ENCODE data around the gene ATP1B2.

ATP1B2 gene

GRCh38 chr17:7703584-7704479, 53.1 kb downstream of the ATP1B2 start:
- in situ Hi-C loops (cut with HindIII; ENCODE audit: low sequenced_read_pairs): no loop called here

DNA sequence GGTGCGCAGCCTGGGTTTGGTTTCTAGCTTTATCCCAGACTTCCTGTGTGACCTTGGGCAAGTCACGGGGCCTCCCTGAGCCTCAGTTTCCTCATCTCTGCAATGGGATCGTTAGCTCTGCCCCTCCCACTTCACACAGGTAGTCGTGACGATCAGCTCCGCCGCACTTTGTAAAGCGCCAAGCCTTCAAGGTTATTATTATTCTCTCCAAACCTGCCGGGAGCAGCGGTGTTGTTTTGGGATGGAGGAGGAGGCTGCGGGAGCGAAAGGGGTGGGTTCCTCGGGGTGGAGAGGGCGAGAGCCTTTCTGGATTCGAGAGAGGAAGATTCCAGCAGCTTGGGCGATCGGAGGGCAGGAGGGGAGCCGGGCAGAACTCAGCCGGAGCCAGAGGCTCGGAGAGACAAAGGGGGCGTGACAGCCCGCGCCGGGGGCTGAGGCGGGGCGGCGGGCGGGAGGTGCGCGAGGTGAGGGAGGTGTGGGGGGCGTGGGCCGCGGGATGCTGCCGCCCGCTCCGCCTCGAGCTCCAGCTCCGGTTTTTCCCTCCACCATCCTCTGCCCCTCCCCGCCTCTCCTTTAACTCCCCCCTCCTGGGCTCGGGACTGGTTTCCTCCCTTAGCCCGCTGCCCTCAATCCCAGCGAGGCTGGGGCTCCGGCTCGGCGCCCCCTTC, 54.0 kb downstream of the ATP1B2 start, which contains the start of gene EFNB3:
Gene EFNB3, plus strand, starts transcription at position 602 of the 668 bp plus-strand sequence. CDS start 397 bp downstream, outside the sequence.
- TF ChIP-seq CTCF (IDR thresholded peaks at IDR 0.05; ENCODE audit: low read depth, low read length): no peak
- in situ Hi-C loops (cut with HindIII; ENCODE audit: low sequenced_read_pairs): no loop called here
- H3K4me3 ChIP-seq (ENCODE audit: low read depth, low read length): peak within 1 kb of the TSS; percentile 33
- peak; percentile 13 for DNase-seq (ENCODE audit: low read depth, low spot score)

More at GRCh38 chr17:7703584-7704479, 53.1 kb downstream of the ATP1B2 start:
- no peak overlapping the region for H3K4me3 ChIP-seq (ENCODE audit: low read depth, low read length)
- TF ChIP-seq CTCF (IDR thresholded peaks at IDR 0.05; ENCODE audit: low read depth, low read length): no peak
- DNase-seq (ENCODE audit: low read depth, low spot score): peak; percentile 56

DNA sequence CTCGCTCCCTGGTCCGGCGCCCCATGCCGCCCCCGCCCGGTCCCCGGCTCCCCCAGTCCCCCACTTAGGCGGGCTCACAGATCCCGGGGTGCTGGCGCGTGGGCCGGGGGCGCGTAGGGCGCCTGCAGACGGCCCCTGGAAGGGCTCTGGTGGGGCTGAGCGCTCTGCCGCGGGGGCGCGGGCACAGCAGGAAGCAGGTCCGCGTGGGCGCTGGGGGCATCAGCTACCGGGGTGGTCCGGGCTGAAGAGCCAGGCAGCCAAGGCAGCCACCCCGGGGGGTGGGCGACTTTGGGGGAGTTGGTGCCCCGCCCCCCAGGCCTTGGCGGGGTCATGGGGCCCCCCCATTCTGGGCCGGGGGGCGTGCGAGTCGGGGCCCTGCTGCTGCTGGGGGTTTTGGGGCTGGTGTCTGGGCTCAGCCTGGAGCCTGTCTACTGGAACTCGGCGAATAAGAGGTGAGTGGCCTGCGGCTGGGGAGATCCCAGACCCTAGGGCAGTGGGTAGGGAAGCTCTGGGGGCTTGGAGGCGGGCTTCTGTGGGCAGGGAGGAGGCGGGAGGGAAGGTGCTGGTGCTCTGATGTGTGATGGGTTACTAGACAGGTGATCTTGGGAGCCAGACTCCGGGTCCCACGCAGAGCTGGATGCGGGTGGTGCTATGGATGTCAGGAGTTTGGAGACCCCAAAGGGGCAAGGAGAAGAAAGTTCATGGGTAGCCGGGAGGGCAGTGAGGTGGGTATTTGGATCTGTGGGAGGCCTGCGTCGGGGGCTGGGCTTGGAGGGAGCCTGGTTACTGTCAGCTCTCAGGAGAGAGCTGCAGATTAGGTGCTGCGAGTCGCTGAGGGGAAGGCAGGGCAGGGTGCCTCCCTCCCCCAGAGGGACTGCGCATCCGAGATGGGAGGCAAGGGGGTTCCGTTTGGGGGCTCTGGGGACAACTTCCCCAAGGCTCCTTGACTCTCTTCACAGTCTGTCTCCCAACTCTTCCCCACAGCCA, 54.8 kb downstream of the ATP1B2 start:
- in situ Hi-C loops (cut with HindIII; ENCODE audit: low sequenced_read_pairs): no loop called here
- H3K4me3 ChIP-seq (ENCODE audit: low read depth, low read length): peak overlapping the region; percentile 33
- DNase-seq (ENCODE audit: low read depth, low spot score): no peak
- no peak for TF ChIP-seq CTCF (IDR thresholded peaks at IDR 0.05; ENCODE audit: low read depth, low read length)

DNA sequence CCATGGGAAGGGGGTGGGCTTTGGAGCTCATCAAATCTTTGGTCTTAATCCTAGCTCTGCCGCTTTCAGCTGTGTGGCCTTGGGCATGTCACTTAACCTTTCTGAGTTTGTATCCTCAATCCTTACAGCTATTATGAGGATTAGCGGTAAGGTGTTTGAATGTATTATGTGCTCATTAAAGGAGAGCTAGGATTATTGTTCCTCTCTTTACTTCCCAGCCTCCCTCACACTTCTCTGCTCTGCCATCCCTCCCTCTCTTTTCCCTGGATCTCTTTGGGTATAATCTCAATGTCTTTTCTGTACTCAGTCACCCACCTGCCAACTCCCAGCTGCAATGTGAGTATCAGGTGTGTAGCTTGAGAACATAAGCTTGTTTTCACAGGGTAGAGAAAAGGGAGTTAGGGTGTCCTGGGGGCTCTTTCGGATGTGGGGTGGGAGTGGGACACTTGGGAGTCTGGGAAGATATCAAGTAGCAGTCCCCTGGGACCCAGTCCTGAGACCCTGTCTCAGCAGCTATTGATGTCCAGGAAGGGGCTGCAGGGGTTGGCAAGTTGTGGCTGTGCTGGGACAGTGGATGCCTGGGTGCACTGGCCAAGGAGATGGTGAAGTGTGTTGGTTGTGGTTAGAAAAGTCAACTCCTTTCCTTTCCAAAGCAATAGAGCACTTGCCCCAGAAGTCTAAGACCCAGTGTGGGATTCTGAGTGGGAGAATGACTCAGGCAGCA, 56.1 kb downstream of the ATP1B2 start:
- no peak for TF ChIP-seq CTCF (IDR thresholded peaks at IDR 0.05; ENCODE audit: low read depth, low read length)
- in situ Hi-C loops (cut with HindIII; ENCODE audit: low sequenced_read_pairs): no loop called here
- no peak for DNase-seq (ENCODE audit: low read depth, low spot score)
- H3K4me3 ChIP-seq (ENCODE audit: low read depth, low read length): no peak overlapping the region
